GM12864 (cell line): ENCODE measurements around the gene ORC4.
"Not testable (repeated sequence)": the region's sequence is repeated elsewhere in the genome, so short reads cannot be mapped to it uniquely, and the experiment has no call there.

Source experiments
- DNase-seq: peaks from one replicate; pipeline ENCODE4 v3.0.0-alpha.2; 2011; ENCODE audit warnings: low read depth
- H3K4me3 ChIP-seq: 2 replicates; pipeline ENCODE4 v1.5.1; 2011; ENCODE audit warnings: mild to moderate bottlenecking, low read depth, low read length, control low read depth
- CTCF ChIP-seq: IDR thresholded peaks from 2 replicates; pipeline ENCODE4 v1.5.1; 2011; ENCODE audit warnings: low read depth, mild to moderate bottlenecking, moderate library complexity, low read length, control low read depth, inconsistent platforms; ENCODE audit errors: missing control alignments

Gene ORC4

GRCh38 chr2:148021886-148022285, 1.3 kb upstream of the ORC4 start:
- no peak for DNase-seq
- peak overlapping the region; percentile 84 for H3K4me3 ChIP-seq
- no peak for TF ChIP-seq CTCF

- no peak for TF ChIP-seq CTCF
- peak within 1 kb of the TSS; percentile 91 for H3K4me3 ChIP-seq
- no peak for DNase-seq
Observed at GRCh38 chr2:148021059-148021861, 723 bp upstream of the ORC4 start, which contains the start of gene MBD5. Gene MBD5 (plus strand): TSS chr2:148021091.

GRCh38 chr2:148014616-148015015, 5.9 kb downstream of the ORC4 start:
- no peak for DNase-seq

GRCh38 chr2:148013876-148014275, 6.7 kb downstream of the ORC4 start:
- TF ChIP-seq CTCF = no peak
- no peak overlapping the region for H3K4me3 ChIP-seq
- no peak for DNase-seq

More at GRCh38 chr2:148014616-148015015, 5.9 kb downstream of the ORC4 start:
- no peak for TF ChIP-seq CTCF
- no peak overlapping the region for H3K4me3 ChIP-seq

GRCh38 chr2:148008411-148008810, 12.1 kb downstream of the ORC4 start:
- DNase-seq, H3K4me3 ChIP-seq: not testable (repeated sequence)

GRCh38 chr2:148007219-148007900, 13.2 kb downstream of the ORC4 start:
- no peak overlapping the region for H3K4me3 ChIP-seq
- DNase-seq = no peak
- no peak for TF ChIP-seq CTCF

GRCh38 chr2:148006249-148007007, 14.1 kb downstream of the ORC4 start:
- TF ChIP-seq CTCF = no peak
- no peak for DNase-seq
- no peak overlapping the region for H3K4me3 ChIP-seq

GRCh38 chr2:148002420-148002819, 18.1 kb downstream of the ORC4 start:
- H3K4me3 ChIP-seq, DNase-seq: not testable (repeated sequence)
